ENCODE results near the gene SNAPIN.

Gene SNAPIN

DNA sequence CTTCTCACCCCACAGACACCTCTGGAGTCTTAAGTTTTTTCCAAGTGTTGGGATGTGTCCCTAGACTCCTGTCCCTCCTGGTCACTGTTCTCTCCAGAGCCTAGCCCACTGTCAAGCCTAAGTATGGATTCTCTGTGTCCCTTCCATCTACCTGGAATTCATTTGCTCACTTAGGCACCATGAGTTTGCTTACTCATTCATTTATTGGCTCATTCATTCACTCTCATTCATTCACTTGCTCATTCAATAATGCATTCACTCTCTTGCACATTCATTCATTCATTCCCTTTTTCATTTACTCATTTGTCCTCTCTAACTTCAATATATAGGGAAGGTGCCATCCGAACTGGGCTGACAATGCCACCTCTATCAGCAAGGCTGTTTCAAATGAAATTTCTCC is 47.1 kb upstream of the SNAPIN start:
- intact Hi-C loops (cut with DNase I; ENCODE audit: low total_unique reads), result no loop called here
- peaks cover 0 to 62% (median 35%) of the 10 kb centered on the region in 4 donors for H3K4me1 ChIP-seq
- H3K27ac ChIP-seq, result peak overlapping the region; percentile 94 to 95

DNA sequence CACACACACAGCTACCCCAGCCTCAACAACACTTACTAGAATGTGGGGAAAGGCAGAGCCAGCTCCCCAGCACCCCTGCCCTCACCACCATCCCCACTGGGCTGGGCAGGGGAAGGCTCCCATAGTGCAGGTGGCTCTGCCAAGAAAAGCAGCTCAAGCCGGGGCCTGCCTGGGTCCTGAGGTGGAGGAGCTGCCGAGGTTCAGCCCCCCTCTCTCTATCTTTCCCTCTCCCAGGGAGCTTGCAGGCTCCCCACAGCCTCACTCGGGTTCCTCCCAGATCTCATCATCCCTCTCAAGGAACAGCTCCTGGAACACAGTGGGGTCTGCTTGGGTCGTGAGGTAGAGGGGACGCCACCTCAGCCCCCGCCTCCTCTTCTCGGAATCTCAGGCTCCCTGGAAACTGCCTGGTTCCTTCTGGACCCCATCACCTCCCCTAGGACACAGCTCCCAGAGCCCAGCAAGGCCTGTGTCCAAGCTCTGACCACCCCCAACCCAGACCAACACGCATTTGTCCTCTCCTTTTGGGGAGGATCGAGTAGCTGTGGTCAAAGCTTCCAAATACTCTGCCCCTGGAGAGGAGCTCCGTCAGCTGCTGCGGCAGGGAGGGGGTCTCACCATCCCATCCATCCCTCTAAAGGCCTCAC is 46.3 kb upstream of the SNAPIN start:
- H3K27ac ChIP-seq, result peak overlapping the region; percentile 94 to 95
- intact Hi-C loops (cut with DNase I; ENCODE audit: low total_unique reads), result no loop called here
- DNase-seq, result no peak

More for the DNA sequence above, 47.1 kb upstream of the SNAPIN start:
- Histone ChIP-seq H3K27me3 (no peaks in the 10 kb centered on the region), H3K4me3 (peak overlapping the region; percentile 67 to 71), H3K9me3 (no peaks in the 10 kb centered on the region), H3K36me3 (peaks cover 12 to 17% (median 13%) of the 10 kb centered on the region in 3 donors)
- DNase-seq, result no peak
- TF ChIP-seq, protein P1, sequence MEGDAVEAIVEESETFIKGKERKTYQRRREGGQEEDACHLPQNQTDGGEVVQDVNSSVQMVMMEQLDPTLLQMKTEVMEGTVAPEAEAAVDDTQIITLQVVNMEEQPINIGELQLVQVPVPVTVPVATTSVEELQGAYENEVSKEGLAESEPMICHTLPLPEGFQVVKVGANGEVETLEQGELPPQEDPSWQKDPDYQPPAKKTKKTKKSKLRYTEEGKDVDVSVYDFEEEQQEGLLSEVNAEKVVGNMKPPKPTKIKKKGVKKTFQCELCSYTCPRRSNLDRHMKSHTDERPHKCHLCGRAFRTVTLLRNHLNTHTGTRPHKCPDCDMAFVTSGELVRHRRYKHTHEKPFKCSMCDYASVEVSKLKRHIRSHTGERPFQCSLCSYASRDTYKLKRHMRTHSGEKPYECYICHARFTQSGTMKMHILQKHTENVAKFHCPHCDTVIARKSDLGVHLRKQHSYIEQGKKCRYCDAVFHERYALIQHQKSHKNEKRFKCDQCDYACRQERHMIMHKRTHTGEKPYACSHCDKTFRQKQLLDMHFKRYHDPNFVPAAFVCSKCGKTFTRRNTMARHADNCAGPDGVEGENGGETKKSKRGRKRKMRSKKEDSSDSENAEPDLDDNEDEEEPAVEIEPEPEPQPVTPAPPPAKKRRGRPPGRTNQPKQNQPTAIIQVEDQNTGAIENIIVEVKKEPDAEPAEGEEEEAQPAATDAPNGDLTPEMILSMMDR (IDR thresholded peaks at IDR 0.05), result no peak

DNA sequence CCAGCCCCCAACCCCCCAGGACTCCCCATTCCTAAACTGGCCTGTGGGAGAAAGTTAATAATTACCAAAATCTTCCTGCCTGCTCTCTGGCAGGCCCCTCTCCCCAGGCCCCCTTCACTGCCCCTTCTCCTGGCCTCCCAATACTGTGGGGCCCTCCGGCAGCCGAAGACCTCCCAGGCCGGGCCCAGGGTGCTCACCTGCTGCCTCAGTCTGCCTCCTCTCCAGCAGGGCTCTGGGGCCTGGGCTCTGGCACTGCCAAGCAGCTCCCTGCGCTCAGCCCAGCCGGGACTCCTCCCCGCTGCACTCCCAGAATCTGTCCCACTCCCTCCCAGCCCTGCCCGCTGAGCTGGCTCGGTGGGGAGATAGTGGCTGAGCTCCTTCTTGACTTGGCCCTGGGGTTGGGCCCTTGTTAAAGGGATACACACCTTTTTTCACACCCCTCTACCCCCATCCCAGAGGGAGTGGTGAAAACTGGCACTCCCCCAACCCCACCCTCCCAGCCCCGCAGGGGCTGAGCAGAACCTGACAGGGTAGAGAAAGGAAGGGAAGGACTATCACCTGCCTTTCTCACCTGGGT is 45.7 kb upstream of the SNAPIN start, which contains the start of gene S100A16:
Gene S100A16, minus strand, starts transcription at position 383 of the 577 bp plus-strand sequence. CDS start 4,986 bp downstream, outside the sequence.
- H3K4me1 ChIP-seq, result peaks cover 0 to 59% (median 37%) of the 10 kb centered on the region in 4 donors
- no peaks in the 10 kb centered on the region for H3K27me3 ChIP-seq
- peaks cover 0 to 2% (median 0%) of the 10 kb centered on the region in 3 donors for H3K36me3 ChIP-seq
- TF ChIP-seq, protein P1 (IDR thresholded peaks at IDR 0.05), result peak in 1 of 2 experiments; percentile 12
- intact Hi-C loops (cut with DNase I; ENCODE audit: low total_unique reads), result no loop called here
- no peaks in the 10 kb centered on the region for H3K9me3 ChIP-seq
- peak; percentile 84 to 94 for DNase-seq
- H3K27ac ChIP-seq, result peak within 1 kb of the TSS; percentile 94 to 95
- H3K4me3 ChIP-seq, result peak within 1 kb of the TSS; percentile 67 to 71

More for the DNA sequence above, 46.3 kb upstream of the SNAPIN start:
- TF ChIP-seq, protein P1 (IDR thresholded peaks at IDR 0.05), result no peak
- peak overlapping the region; percentile 67 to 71 for H3K4me3 ChIP-seq
- H3K36me3 ChIP-seq, result peaks cover 5 to 9% (median 5%) of the 10 kb centered on the region in 3 donors
- no peaks in the 10 kb centered on the region for H3K9me3 ChIP-seq
- no peaks in the 10 kb centered on the region for H3K27me3 ChIP-seq
- peaks cover 0 to 59% (median 36%) of the 10 kb centered on the region in 4 donors for H3K4me1 ChIP-seq

DNA sequence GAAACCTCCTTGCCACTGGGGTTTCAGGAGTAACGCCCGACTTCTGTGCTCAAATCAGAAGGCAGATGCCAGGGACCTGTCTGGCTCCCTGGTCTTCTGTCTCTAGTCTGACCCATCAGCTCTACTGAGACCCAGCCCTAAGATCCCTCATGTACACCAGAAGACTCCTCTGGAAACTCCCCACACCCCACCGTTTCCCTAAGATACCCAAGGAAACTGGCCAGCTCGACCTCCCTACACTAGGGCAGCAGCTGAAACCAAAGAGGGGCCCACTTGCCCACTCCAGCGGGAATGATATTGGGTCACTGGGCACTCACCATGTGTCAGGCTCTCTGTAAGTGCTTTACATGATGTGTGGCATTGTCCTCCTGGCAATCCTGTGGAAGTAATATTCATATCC is 45.1 kb upstream of the SNAPIN start:
- peaks cover 0 to 53% (median 35%) of the 10 kb centered on the region in 4 donors for H3K4me1 ChIP-seq
- intact Hi-C loops (cut with DNase I; ENCODE audit: low total_unique reads), result no loop called here
- H3K9me3 ChIP-seq, result no peaks in the 10 kb centered on the region
- peaks cover 0 to 1% (median 0%) of the 10 kb centered on the region in 3 donors for H3K36me3 ChIP-seq
- H3K27ac ChIP-seq, result peak overlapping the region; percentile 94 to 95
- no peak for DNase-seq
- H3K4me3 ChIP-seq, result peak overlapping the region; percentile 67 to 71
- TF ChIP-seq, protein P1 (IDR thresholded peaks at IDR 0.05), result no peak
- no peaks in the 10 kb centered on the region for H3K27me3 ChIP-seq

DNA sequence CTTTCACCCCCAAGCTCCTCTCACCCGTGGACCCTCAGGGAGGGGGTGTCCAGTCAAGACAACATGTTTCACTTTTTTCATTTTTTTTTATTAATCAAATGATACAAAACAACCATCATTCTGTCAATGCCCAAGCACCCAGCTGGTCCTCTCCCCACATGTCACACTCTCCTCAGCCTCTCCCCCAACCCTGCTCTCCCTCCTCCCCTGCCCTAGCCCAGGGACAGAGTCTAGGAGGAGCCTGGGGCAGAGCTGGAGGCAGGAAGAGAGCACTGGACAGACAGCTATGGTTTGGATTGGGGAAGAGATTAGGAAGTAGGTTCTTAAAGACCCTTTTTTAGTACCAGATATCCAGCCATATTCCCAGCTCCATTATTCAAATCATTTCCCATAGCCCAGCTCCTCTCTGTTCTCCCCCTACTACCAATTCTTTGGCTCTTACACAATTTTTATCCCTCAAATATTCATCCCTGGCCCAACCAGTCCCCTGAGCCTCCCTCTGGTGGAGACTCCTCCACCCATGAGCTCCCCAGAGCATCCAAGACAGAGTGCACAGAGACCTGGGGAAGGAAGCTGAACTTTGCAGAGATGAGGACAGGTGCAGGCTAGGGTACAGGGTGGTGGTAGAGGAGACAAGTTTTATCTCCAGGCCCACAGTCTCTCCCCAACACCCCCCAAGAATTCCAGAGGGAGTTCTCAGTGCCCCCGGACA is 44.2 kb upstream of the SNAPIN start:
- Histone ChIP-seq H3K27me3 (no peaks in the 10 kb centered on the region), H3K4me1 (peaks cover 0 to 44% (median 30%) of the 10 kb centered on the region in 4 donors), H3K27ac (no peak overlapping the region), H3K9me3 (no peaks in the 10 kb centered on the region), H3K36me3 (peaks cover 0 to 11% (median 1%) of the 10 kb centered on the region in 3 donors), H3K4me3 (no peak overlapping the region)
- TF ChIP-seq, protein P1 (IDR thresholded peaks at IDR 0.05), result no peak
- intact Hi-C loops (cut with DNase I; ENCODE audit: low total_unique reads), result no loop called here
- no peak for DNase-seq

Data from tibial artery (tissue), 4 donors.